Posterior cingulate gyrus (tissue), 11 donors: Measurements from ENCODE around the gene B4GALT5.

ENCODE experiments used
- DNase-seq, 10 donors: peaks; one replicate each; pipeline versions ENCODE4 v3.0.0 to v3.0.0-alpha.2; 2020 to 2021; ENCODE audit warnings: mixed read lengths in 3 of 10
- intact Hi-C: fragments of 100-400 bp; cut with DNase I; formaldehyde crosslinking; loops from one replicate; pipeline ENCODE4 v1.15.1; 2023

The B4GALT5 gene

GRCh38 chr20:49664612-49665313 is 48.9 kb downstream of the B4GALT5 start:
- intact Hi-C loops: no loop called here
- no peak for DNase-seq

DNA sequence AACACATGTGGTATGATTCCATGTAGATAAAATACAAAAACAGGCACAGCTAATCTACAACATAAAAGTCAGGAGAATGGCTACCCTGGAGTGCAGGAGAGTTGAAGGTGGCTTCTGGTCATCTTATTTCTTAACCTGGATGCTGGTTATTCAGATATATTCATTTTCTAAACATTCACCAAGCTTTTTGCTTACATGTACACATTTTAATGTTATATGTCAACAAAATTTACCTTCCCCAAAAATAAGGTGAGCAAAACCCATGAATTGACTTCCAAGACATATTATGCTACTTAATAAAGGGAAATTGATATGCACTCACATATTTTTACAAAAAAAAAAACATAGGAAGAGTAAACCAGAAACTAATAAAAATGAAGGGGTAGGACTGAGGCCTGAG is 50.6 kb downstream of the B4GALT5 start:
- intact Hi-C loops: no loop called here
- DNase-seq: no peak

DNA sequence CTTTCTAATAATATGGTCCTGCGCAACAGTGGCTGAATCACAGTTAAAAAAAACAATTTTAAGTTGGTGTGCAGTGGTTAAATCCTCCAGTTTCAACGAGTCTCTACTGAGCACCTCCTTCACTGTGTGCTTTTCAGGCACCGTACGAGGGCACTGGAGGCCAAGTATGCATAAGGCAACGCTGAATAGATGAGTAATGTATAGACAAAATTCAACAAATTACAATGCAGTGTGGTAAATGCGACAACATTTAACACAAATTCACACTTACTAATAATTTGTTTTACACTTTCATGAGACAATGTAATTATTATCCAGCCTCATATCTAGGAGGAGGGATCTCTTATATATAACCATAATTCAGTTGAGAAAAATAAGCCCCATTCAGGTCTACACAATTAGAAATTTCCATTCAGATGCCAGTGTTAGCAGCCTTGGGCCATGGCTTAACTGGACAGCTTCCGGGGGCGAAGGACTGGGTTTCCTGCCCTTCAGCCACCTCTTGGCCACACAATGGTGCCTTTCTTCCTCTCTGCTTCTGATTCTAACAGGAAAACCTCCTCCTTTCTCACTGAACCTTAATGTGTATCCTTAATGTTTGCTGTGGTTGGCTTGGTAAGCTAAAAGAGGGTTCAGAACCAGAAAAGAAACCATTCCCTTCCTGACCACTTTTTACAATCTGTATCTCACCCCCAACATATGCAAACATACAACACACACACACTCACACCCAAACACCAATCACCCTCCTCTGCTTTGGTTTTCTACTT is 51.9 kb downstream of the B4GALT5 start:
- peak in 1 of 10 donors; percentile 13 for DNase-seq
- intact Hi-C loops: no loop called here

DNA sequence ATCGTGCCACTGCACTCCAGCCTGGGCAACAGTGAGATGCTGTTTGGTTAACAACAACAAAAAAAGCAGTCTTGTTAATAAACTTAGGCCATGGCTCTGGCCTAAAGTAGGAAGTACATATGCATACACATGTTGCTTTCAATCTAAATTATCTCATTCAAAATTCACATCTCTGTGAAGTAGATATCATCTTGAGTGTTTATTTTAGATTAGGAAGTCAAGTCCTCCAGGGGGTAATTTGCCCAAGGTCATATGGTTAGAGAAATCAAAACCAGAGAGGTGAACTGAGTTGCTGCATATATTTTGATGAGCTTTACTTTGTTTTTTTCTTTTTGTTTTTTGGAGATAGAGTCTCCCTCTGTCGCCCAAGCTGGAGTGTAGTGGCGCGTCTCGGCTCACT is 52.8 kb downstream of the B4GALT5 start:
- intact Hi-C loops: no loop called here
- no peak for DNase-seq

GRCh38 chr20:49659056-49659455 is 54.6 kb downstream of the B4GALT5 start:
- no peak for DNase-seq
- intact Hi-C loops: no loop called here

- intact Hi-C loops: no loop called here
- DNase-seq: no peak
These were observed 55.2 kb downstream of the B4GALT5 start for GRCh38 chr20:49658508-49658907.

- intact Hi-C loops: no loop called here
- no peak for DNase-seq
These were observed 56.4 kb downstream of the B4GALT5 start for GRCh38 chr20:49657118-49657901.

DNA sequence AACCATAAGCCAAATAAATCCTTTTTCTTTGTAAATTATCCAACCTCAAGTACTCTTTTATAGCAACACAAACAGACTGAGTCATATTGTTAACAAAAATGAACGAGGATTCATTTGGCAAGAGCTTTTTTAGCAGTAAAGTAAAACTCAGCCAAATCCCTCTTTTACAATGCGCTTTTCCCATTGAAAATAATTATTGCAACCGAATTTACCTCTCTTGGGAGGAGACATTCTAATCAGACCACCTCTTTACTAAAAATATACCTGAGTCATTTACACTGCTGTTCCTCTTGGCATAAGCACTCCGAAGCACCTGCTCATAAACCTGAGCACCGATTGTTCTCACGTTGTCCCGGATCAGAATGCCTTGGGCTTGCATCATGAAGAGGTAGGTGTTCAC is 57.4 kb downstream of the B4GALT5 start:
- intact Hi-C loops: no loop called here
- DNase-seq: no peak

- DNase-seq: no peak
These were observed 59.7 kb downstream of the B4GALT5 start for GRCh38 chr20:49653925-49654434.

GRCh38 chr20:49649672-49650071 is 64.0 kb downstream of the B4GALT5 start:
- intact Hi-C loops: no loop called here
- DNase-seq: no peak

More at GRCh38 chr20:49653925-49654434, 59.7 kb downstream of the B4GALT5 start:
- intact Hi-C loops: no loop called here

GRCh38 chr20:49647550-49647949 is 66.1 kb downstream of the B4GALT5 start:
- intact Hi-C loops: no loop called here
- DNase-seq: no peak

GRCh38 chr20:49646528-49646927 is 67.2 kb downstream of the B4GALT5 start:
- DNase-seq: no peak
- intact Hi-C loops: no loop called here

DNA sequence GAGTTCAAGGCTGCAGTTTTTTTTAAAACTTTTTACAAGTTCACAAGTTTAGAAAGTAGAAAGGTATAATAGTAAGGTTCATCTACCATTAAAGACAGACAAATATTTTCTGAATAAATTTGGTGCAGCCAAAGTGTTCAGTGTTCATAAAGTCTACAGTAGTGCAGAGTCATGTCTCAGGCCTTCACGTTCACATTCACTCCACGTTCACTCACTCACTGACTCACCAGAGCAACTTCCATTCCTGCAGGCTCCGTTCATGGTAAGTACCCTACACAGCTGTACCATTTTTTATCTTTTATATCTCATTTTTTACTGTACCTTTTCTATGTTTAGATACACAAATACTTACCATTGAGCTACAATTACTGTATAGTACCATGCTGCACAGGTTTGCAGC is 67.6 kb downstream of the B4GALT5 start:
- no peak for DNase-seq
- intact Hi-C loops: no loop called here

DNA sequence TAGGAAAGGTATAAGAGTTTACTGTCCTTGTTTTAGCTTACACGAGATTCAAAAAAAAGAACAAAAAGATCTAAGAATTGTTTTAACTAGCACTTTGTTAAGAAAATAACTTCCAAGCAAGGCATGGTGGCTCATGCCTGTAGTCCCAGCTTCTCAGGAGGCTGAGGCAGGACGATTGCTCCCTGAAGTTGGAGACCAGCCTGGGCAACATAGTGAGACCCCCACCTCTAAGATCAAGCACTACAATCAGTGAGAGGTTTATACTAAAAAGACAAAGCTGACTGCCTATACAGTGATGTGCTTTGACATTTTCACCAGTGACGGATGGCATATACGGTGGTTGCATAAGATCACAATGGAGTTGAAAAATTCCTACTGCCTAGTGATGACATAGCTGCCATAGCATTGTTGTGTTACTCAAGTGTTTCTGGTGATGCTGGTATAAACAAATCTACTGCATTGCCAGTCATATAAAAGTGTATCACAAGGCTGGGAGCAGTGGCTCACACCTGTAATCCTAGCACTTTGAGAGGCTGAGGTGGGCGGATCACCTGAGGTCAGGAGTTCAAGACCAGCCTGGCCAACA is 68.6 kb downstream of the B4GALT5 start:
- intact Hi-C loops: no loop called here
- no peak for DNase-seq

GRCh38 chr20:49642816-49643215 is 70.9 kb downstream of the B4GALT5 start:
- intact Hi-C loops: no loop called here
- DNase-seq: no peak

DNA sequence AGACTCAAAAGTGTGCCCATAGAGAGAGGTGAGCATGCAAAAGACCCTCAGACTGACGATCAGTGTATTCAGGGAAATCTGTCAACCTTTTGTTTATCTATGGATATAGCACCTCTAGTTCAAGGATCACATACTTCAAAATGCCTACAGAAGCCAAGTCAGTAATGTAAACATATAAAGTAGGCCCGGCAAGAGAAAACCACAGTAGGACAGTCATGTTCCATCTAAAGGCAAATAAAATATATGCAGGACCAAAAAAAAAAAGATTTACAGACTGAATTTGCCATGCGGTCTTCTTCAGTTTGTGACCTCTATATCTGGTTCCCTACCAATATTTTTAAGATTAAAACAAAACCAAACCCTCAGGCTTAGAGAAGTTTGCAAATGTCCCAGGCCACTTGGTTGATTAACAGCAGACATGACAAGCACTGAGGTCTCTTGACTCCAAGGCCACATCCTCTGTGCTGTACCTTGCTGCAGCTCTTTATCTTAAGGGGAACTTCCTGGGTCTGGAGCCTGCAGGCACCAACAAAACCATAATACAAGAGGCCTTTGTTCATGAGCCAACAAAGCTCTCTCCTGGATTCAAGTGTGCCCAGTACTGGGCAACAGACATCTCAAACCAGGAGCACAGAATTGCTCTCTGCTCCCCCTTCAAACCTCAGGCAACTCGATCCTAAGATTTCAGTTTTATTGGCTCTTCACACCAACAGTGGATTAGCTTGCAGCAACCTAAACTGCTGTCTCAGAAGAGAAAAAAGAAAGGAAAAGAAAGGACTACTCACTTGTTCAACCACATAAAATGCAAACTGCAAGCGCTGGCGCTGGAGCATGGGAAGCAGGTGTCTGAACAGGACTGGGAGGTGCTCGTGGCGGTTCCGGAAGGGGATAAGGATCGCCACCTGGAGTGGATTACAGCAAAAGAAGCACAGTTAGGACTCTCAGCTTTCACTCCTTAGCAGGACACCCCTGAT is 71.7 kb downstream of the B4GALT5 start:
- DNase-seq: no peak
- intact Hi-C loops: no loop called here

- DNase-seq: no peak
- intact Hi-C loops: no loop called here
These were observed 76.5 kb downstream of the B4GALT5 start for GRCh38 chr20:49637046-49637637.

- no peak for DNase-seq
- intact Hi-C loops: no loop called here
These were observed 77.2 kb downstream of the B4GALT5 start for GRCh38 chr20:49636447-49636846.

- intact Hi-C loops: no loop called here
- no peak for DNase-seq
These were observed 77.8 kb downstream of the B4GALT5 start for GRCh38 chr20:49635866-49636265.
